SK-N-MC (cell line): ENCODE results near the gene SUMF2.

ENCODE experiments used
- EZH2 ChIP-seq: fragments of 200-600 bp; sonication (generic); IDR thresholded peaks from one replicate; pipeline ENCODE4 v1.6.1; 2017; ENCODE audit warnings: antibody characterized with exemption
- FOXP2 ChIP-seq: optimal IDR thresholded peaks from 2 replicates; pipeline ENCODE3; 2011; ENCODE audit warnings: mild to moderate bottlenecking, moderate library complexity; ENCODE audit not compliant: insufficient read depth; ENCODE audit errors: extremely low read length, control extremely low read depth
- POLR2AphosphoS5 ChIP-seq: IDR thresholded peaks from 2 replicates; pipeline ENCODE4 v1.6.1; 2012; ENCODE audit warnings: mild to moderate bottlenecking, low read depth, low read length, borderline replicate concordance

DNA sequence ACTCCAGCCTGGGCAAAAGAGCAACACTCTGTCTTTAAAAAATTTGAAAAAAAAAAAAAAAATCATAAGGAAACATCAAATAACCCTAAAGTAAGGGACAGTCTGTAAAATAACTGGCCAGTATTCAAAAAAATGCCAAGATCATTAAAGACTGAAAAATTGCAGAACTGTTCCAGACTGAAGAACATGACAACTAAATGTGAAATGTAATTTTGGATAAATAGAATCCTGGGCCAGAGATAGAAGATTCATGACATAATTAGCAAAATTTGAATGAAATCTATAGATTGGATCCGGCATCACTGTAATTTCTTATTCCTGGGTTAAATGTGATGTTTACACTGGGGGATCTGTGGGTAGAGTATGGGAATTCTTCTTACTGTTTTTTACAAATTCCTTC lies 15.8 kb upstream of the SUMF2 start:
- TF ChIP-seq POLR2AphosphoS5 (no peak), EZH2 (no peak), FOXP2 (no peak)
